H9 (cell line): ENCODE data around the gene PTDSS2. TPM values are rescaled to one million over a fixed set of nuclear protein-coding genes. Genes with fewer than 3 reads are reported as not detected.

ENCODE experiments used
- DNase-seq: peaks from one replicate; pipeline ENCODE4 v3.0.0-alpha.2; 2017
- H2AFZ ChIP-seq: one replicate; pipeline ENCODE4 v1.6.1; 2013; ENCODE audit warnings: mild to moderate bottlenecking, low read length, control low read depth, moderate library complexity
- H2AK5ac ChIP-seq: 2 replicates; pipeline ENCODE4 v1.6.1; 2013; ENCODE audit warnings: low read length, control low read depth, mixed read lengths; ENCODE audit not compliant: insufficient read length
- H2BK120ac ChIP-seq: one replicate; pipeline ENCODE4 v1.6.1; 2013; ENCODE audit warnings: low read depth, mild to moderate bottlenecking, low read length, control low read depth, inconsistent platforms; ENCODE audit not compliant: poor library complexity, severe bottlenecking
- H2BK12ac ChIP-seq: 2 replicates; pipeline ENCODE4 v1.6.1; 2013; ENCODE audit warnings: low read length, control low read depth, mixed read lengths, low read depth; ENCODE audit not compliant: insufficient read length
- H2BK15ac ChIP-seq: 2 replicates; pipeline ENCODE4 v1.6.1; 2013; ENCODE audit warnings: low read depth, low read length, control low read depth
- H2BK20ac ChIP-seq: one replicate; pipeline ENCODE4 v1.6.1; 2013; ENCODE audit warnings: low read depth, mild to moderate bottlenecking, low read length, control low read depth, inconsistent platforms; ENCODE audit not compliant: poor library complexity, severe bottlenecking
- H2BK5ac ChIP-seq: 2 replicates; pipeline ENCODE4 v1.6.1; 2013; ENCODE audit warnings: low read length, control low read depth, mixed read lengths; ENCODE audit not compliant: insufficient read length
- H3K14ac ChIP-seq: 2 replicates; pipeline ENCODE4 v1.6.1; 2013; ENCODE audit warnings: low read length, control low read depth; ENCODE audit not compliant: insufficient read depth
- H3K18ac ChIP-seq: 2 replicates; pipeline ENCODE4 v1.6.1; 2013; ENCODE audit warnings: low read depth, mild to moderate bottlenecking, mixed read lengths, low read length, control low read depth; ENCODE audit not compliant: insufficient read length
- H3K23ac ChIP-seq: 2 replicates; pipeline ENCODE4 v1.6.1; 2013; ENCODE audit warnings: low read length, control low read depth, mixed read lengths, low read depth; ENCODE audit not compliant: insufficient read length
- H3K23me2 ChIP-seq: 2 replicates; pipeline ENCODE4 v1.6.1; 2013; ENCODE audit warnings: low read depth, mild to moderate bottlenecking, mixed read lengths, low read length, control low read depth; ENCODE audit not compliant: insufficient read length, poor library complexity, severe bottlenecking
- H3K27ac ChIP-seq: 2 replicates; pipeline ENCODE4 v1.5.1; 2013; ENCODE audit warnings: low read length, control low read depth, mixed read lengths, low read depth; ENCODE audit not compliant: insufficient read length
- H3K27me3 ChIP-seq: 2 replicates; pipeline ENCODE4 v1.6.1; 2013; ENCODE audit warnings: low read length, control low read depth, inconsistent platforms; ENCODE audit not compliant: insufficient read depth
- H3K4ac ChIP-seq: 2 replicates; pipeline ENCODE4 v1.6.1; 2013; ENCODE audit warnings: low read depth, mild to moderate bottlenecking, control low read depth, inconsistent platforms, low read length, moderate library complexity
- H3K4me1 ChIP-seq: 2 replicates; pipeline ENCODE4 v1.6.1; 2013; ENCODE audit warnings: low read length, control low read depth, inconsistent platforms; ENCODE audit not compliant: insufficient read depth
- H3K4me2 ChIP-seq: 2 replicates; pipeline ENCODE4 v1.6.1; 2013; ENCODE audit warnings: low read length, control low read depth, mixed read lengths; ENCODE audit not compliant: insufficient read length, insufficient read depth
- H3K56ac ChIP-seq: 2 replicates; pipeline ENCODE4 v1.6.1; 2013; ENCODE audit warnings: low read depth, mild to moderate bottlenecking, mixed read lengths, low read length, control low read depth; ENCODE audit not compliant: insufficient read length
- H3K79me1 ChIP-seq: 2 replicates; pipeline ENCODE4 v1.6.1; 2013; ENCODE audit warnings: low read depth, mild to moderate bottlenecking, moderate library complexity, low read length, control low read depth, inconsistent platforms; ENCODE audit not compliant: insufficient read depth, poor library complexity, severe bottlenecking
- H3K79me2 ChIP-seq: 2 replicates; pipeline ENCODE4 v1.6.1; 2013; ENCODE audit warnings: low read length, control low read depth, inconsistent platforms; ENCODE audit not compliant: insufficient read depth
- H3K9ac ChIP-seq: 2 replicates; pipeline ENCODE4 v1.6.1; 2013; ENCODE audit warnings: low read length, control low read depth, mixed read lengths; ENCODE audit not compliant: insufficient read length; ENCODE audit errors: extremely low read depth
- H3K9me3 ChIP-seq: one replicate; pipeline ENCODE4 v1.6.1; 2013; ENCODE audit warnings: low read depth, low read length, inconsistent platforms; ENCODE audit not compliant: control insufficient read depth
- H3T11ph ChIP-seq: one replicate; pipeline ENCODE4 v1.6.1; 2013; ENCODE audit warnings: mild to moderate bottlenecking, low read length, control low read depth, inconsistent platforms
- H4K20me1 ChIP-seq: one replicate; pipeline ENCODE4 v1.6.1; 2013; ENCODE audit not compliant: control insufficient read depth, insufficient read length, insufficient read depth
- H4K5ac ChIP-seq: 2 replicates; pipeline ENCODE4 v1.6.1; 2013; ENCODE audit warnings: low read depth, mild to moderate bottlenecking, mixed read lengths, low read length, control low read depth; ENCODE audit not compliant: insufficient read length
- H4K8ac ChIP-seq: replicated peaks from 2 replicates; pipeline ENCODE4 v1.6.1; 2013; ENCODE audit warnings: low read length, control low read depth, mixed read lengths, low read depth; ENCODE audit not compliant: insufficient read length
- H4K91ac ChIP-seq: 2 replicates; pipeline ENCODE4 v1.6.1; 2013; ENCODE audit warnings: low read depth, mild to moderate bottlenecking, moderate library complexity, mixed read lengths, low read length, control low read depth; ENCODE audit not compliant: insufficient read length
- H3K27ac Mint-ChIP-seq, 3 experiments: 2 replicates in 2 of 3; 3 replicates in 1 of 3; pipeline ENCODE4 v1.8.0; 2020 to 2021; ENCODE audit warnings: mixed read lengths in 3 of 3, mild to moderate bottlenecking in 1 of 3, moderate library complexity in 1 of 3
- H3K27me3 Mint-ChIP-seq: 2 replicates; pipeline ENCODE4 v1.8.0; 2021; ENCODE audit warnings: low read depth, mild to moderate bottlenecking, moderate library complexity, mixed read lengths
- H3K36me3 Mint-ChIP-seq, 3 experiments: 2 replicates in 2 of 3; 3 replicates in 1 of 3; pipeline ENCODE4 v1.8.0; 2020 to 2021; ENCODE audit warnings: low read depth in 3 of 3, mixed read lengths in 3 of 3; ENCODE audit not compliant: insufficient read depth in 1 of 3
- H3K4me1 Mint-ChIP-seq, 2 experiments: 2 replicates each; pipeline ENCODE4 v1.8.0; 2020; ENCODE audit warnings: mixed read lengths in 2 of 2
- H3K4me3 Mint-ChIP-seq, 2 experiments: 2 replicates in 1 of 2; 3 replicates in 1 of 2; pipeline ENCODE4 v1.8.0; 2020 to 2021; ENCODE audit warnings: mild to moderate bottlenecking in 2 of 2, mixed read lengths in 2 of 2, moderate library complexity in 1 of 2
- H3K9me3 Mint-ChIP-seq, 2 experiments: 2 replicates in 1 of 2; 3 replicates in 1 of 2; pipeline ENCODE4 v1.8.0; 2020; ENCODE audit warnings: mild to moderate bottlenecking in 2 of 2, mixed read lengths in 2 of 2, moderate library complexity in 1 of 2
- CTCF ChIP-seq: fragments of 200-600 bp; sonication (generic); conservative IDR thresholded peaks from 3 replicates; pipeline ENCODE4 v1.8.0; 2021; ENCODE audit warnings: antibody characterized with exemption, mild to moderate bottlenecking
- WGBS: extraction: QIAGEN DNeasy Blood & Tissue Kit; methylation state at CpG from one replicate; pipeline ENCODE4 v1.1.7; 2013; ENCODE audit warnings: missing lambda C conversion rate, low lambda C conversion rate, mixed read lengths; ENCODE audit not compliant: insufficient read length; ENCODE audit errors: extremely low coverage; 5-methylcytosine and 5-hydroxymethylcytosine counted together
- total RNA-seq: library from RNA; stranded (reverse); gene quantifications from 2 replicates; pipeline ENCODE4 v1.2.1, GENCODE V29; 2021

PTDSS2 gene
- total RNA-seq, 1 experiment from 2014 or later = 55.3 TPM

GRCh38 chr11:406796-407650, 43.1 kb upstream of the PTDSS2 start:
- H3K56ac ChIP-seq = no peak overlapping the region
- peak; percentile 91 for DNase-seq
- H3K9me3 Mint-ChIP-seq = no peaks in the 10 kb centered on the region
- H3K14ac ChIP-seq = no peak overlapping the region; the same call in 1 of the 2 replicates
- no peak overlapping the region for H4K91ac ChIP-seq
- 0 out of 2 replicates have a peak, but pooled peaks cover 2% of the 10 kb centered on the region for H3K27me3 Mint-ChIP-seq
- H4K20me1 ChIP-seq = no peaks in the 10 kb centered on the region
- H3K4ac ChIP-seq = no peak overlapping the region
- no peak overlapping the region for H2AFZ ChIP-seq
- H3K23ac ChIP-seq = no peak overlapping the region
- no peak overlapping the region for H2BK15ac ChIP-seq
- no peak overlapping the region for H3K27ac ChIP-seq
- no peak overlapping the region for H2AK5ac ChIP-seq
- H3K79me2 ChIP-seq = no peaks in the 10 kb centered on the region
- H2BK5ac ChIP-seq = no peak overlapping the region
- peaks cover 2 to 5% of the 10 kb centered on the region in 2 experiments; a peak in 3 of 4 replicates for H3K4me1 Mint-ChIP-seq
- no peak overlapping the region for H3K18ac ChIP-seq
- H3K9ac ChIP-seq = no peak overlapping the region
- H3K4me3 Mint-ChIP-seq = peak overlapping the region; percentile 22 to 29; a peak in 2 of 5 replicates
- H4K5ac ChIP-seq = no peak overlapping the region
- no peak overlapping the region for H3T11ph ChIP-seq
- peak overlapping the region; percentile 18 for H3K4me2 ChIP-seq
- peaks cover 0 to 2% (median 0%) of the 10 kb centered on the region in 3 experiments; a peak in 3 of 7 replicates for H3K36me3 Mint-ChIP-seq
- peak; percentile 39; the same call in 2 of the 3 replicates for TF ChIP-seq CTCF
- no peaks in the 10 kb centered on the region for H3K4me1 ChIP-seq
- no peak overlapping the region for H3K27ac Mint-ChIP-seq
- H4K8ac ChIP-seq = no peak overlapping the region
- peaks cover 8% of the 10 kb centered on the region for H3K23me2 ChIP-seq
- no peaks in the 10 kb centered on the region for H3K79me1 ChIP-seq
- no peaks in the 10 kb centered on the region for H3K9me3 ChIP-seq
- WGBS = no CpG with 5 or more reads among the region's 91 CpGs
- no peak overlapping the region for H2BK120ac ChIP-seq
- no peak overlapping the region for H2BK20ac ChIP-seq
- H3K27me3 ChIP-seq = no peaks in the 10 kb centered on the region
- no peak overlapping the region for H2BK12ac ChIP-seq
